Tibial artery (tissue), 4 donors: Measurements from ENCODE around the gene SPG11.

Experiments
- DNase-seq, 2 donors: peaks; one replicate each; pipeline ENCODE4 v3.0.0-alpha.2; 2019
- H3K27ac ChIP-seq, 2 donors: fragments of 200-600 bp; sonication (generic) in 1 of 2; 1 replicate in 1 of 2; 2 replicates in 1 of 2; pipeline ENCODE4 v1.5.1; 2018 to 2019; ENCODE audit warnings: mild to moderate bottlenecking in 1 of 2
- H3K27me3 ChIP-seq, 2 donors: fragments of 200-600 bp; sonication (generic) in 1 of 2; one replicate each; pipeline versions ENCODE4 v1.5.1 to v1.6.0; 2016 to 2019
- H3K36me3 ChIP-seq, 3 donors: fragments of 200-600 bp; sonication (generic) in 2 of 3; one replicate each; pipeline ENCODE4 v1.5.1; 2016 to 2019; ENCODE audit warnings: mild to moderate bottlenecking in 2 of 3
- H3K4me1 ChIP-seq, 4 donors: fragments of 200-600 bp; sonication (generic) in 2 of 4; 1 replicate in 3 of 4; 2 replicates in 1 of 4; pipeline ENCODE4 v1.5.1; 2016 to 2019
- H3K4me3 ChIP-seq, 2 donors: fragments of 200-600 bp; sonication (generic) in 1 of 2; 1 replicate in 1 of 2; 2 replicates in 1 of 2; pipeline ENCODE4 v1.5.1; 2018 to 2019; ENCODE audit warnings: mild to moderate bottlenecking in 2 of 2
- H3K9me3 ChIP-seq, 3 donors: fragments of 200-600 bp; sonication (generic) in 1 of 3; one replicate each; pipeline ENCODE4 v1.5.1; 2016 to 2019
- CTCF ChIP-seq, 2 experiments: fragments of 200-600 bp in 1 of 2; fragments of 450-650 bp in 1 of 2; IDR thresholded peaks; one replicate each; pipeline ENCODE4 v1.5.1; 2017 to 2019; ENCODE audit warnings: antibody characterized with exemption in 2 of 2, mild to moderate bottlenecking in 1 of 2, moderate library complexity in 1 of 2
- intact Hi-C: fragments of 100-400 bp; cut with DNase I; formaldehyde crosslinking; loops from one replicate; pipeline ENCODE4 v1.15.0; 2023; ENCODE audit warnings: low total_unique reads

Gene SPG11

DNA sequence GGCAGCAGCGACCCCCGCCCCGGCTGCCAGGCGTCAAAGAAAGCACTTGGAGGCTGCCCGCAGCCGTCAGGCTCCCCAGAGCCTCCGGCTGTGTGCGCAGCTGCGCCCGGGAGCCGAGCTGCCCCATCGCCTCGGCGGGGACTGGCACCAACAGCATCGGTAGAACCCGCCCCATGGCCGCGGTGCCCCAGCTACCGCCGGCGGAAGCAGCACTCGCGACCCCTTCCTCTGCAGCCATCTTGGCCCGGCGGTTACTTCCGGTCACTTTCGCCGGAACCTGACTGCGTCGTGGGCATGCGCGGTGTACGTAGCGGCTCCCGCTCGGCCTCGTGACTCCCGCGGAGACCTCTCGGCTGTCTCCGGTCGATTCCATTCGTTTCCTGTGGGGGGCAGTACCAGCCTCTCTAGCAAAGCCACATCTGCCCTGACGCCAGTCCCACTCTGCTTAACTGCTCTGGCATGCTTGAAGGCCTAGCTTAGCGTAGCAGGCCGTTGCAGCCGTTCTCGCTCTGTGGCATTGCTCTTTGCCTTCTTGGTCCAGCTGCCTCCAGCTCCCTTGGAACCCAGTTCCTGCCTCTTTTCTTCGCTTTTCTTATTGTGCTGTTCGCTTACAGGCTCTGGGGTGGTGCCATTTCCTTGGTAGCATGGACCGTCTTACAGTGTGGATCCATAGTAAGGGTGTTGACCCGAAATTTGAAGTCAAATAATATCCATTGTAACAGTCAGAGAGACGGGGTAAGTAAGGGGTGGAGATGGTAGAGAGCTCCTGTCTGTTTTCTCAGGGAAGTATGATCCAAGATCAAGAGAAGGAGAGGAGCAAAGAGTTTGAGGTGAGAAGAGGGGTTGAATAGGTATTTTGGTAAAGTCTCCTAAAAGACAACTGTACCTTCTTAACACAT lies at the start of gene SPG11:
SPG11 (minus strand) TSS at position 253 of the 899 bp plus-strand sequence; CDS start at position 238, 15 bp downstream.
- peak; percentile 96 for TF ChIP-seq CTCF (IDR thresholded peaks at IDR 0.05)
- peak; percentile 98 to 99 for DNase-seq
- H3K27ac ChIP-seq = peak within 1 kb of the TSS; percentile 87 to 97
- H3K9me3 ChIP-seq = no peaks in the 10 kb centered on the region
- H3K36me3 ChIP-seq = peaks cover 8 to 12% (median 12%) of the 10 kb centered on the region in 3 donors
- no peaks in the 10 kb centered on the region for H3K27me3 ChIP-seq
- intact Hi-C loops = loop anchor here (5.0 kb wide), 1 partner anchor 74 kb away; the partner anchor contains the start of gene TRIM69
- H3K4me1 ChIP-seq = peaks cover 0 to 15% (median 6%) of the 10 kb centered on the region in 4 donors
- H3K4me3 ChIP-seq = peak within 1 kb of the TSS; percentile 61 to 97

GRCh38 chr15:44712346-44713005 lies 49.0 kb upstream of the SPG11 start:
- Histone ChIP-seq H3K4me1 (peaks cover 0 to 20% (median 6%) of the 10 kb centered on the region in 4 donors), H3K27ac (peak overlapping the region; percentile 97 to 99), H3K4me3 (peak overlapping the region; percentile 86 to 98), H3K27me3 (no peaks in the 10 kb centered on the region), H3K36me3 (peaks cover 24% of the 10 kb centered on the region in 3 donors), H3K9me3 (no peaks in the 10 kb centered on the region)
- peak; percentile 77 to 79 for DNase-seq
- TF ChIP-seq CTCF (IDR thresholded peaks at IDR 0.05) = no peak
- intact Hi-C loops = no loop called here

DNA sequence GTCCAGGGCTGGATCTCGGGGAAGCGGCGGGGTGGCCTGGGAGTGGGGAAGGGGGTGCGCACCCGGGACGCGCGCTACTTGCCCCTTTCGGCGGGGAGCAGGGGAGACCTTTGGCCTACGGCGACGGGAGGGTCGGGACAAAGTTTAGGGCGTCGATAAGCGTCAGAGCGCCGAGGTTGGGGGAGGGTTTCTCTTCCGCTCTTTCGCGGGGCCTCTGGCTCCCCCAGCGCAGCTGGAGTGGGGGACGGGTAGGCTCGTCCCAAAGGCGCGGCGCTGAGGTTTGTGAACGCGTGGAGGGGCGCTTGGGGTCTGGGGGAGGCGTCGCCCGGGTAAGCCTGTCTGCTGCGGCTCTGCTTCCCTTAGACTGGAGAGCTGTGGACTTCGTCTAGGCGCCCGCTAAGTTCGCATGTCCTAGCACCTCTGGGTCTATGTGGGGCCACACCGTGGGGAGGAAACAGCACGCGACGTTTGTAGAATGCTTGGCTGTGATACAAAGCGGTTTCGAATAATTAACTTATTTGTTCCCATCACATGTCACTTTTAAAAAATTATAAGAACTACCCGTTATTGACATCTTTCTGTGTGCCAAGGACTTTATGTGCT lies 48.4 kb upstream of the SPG11 start:
- Histone ChIP-seq H3K4me1 (peaks cover 0 to 20% (median 6%) of the 10 kb centered on the region in 4 donors), H3K4me3 (peak overlapping the region; percentile 86 to 98), H3K36me3 (peaks cover 18% of the 10 kb centered on the region in 3 donors), H3K9me3 (no peaks in the 10 kb centered on the region), H3K27me3 (no peaks in the 10 kb centered on the region), H3K27ac (peak overlapping the region; percentile 97 to 99)
- no peak for TF ChIP-seq CTCF (IDR thresholded peaks at IDR 0.05)
- DNase-seq = peak in 1 of 2 donors; percentile 76
- intact Hi-C loops = loop anchor here (1.0 kb wide), 1 partner anchor 16 kb away; no protein-coding TSS in a partner anchor

DNA sequence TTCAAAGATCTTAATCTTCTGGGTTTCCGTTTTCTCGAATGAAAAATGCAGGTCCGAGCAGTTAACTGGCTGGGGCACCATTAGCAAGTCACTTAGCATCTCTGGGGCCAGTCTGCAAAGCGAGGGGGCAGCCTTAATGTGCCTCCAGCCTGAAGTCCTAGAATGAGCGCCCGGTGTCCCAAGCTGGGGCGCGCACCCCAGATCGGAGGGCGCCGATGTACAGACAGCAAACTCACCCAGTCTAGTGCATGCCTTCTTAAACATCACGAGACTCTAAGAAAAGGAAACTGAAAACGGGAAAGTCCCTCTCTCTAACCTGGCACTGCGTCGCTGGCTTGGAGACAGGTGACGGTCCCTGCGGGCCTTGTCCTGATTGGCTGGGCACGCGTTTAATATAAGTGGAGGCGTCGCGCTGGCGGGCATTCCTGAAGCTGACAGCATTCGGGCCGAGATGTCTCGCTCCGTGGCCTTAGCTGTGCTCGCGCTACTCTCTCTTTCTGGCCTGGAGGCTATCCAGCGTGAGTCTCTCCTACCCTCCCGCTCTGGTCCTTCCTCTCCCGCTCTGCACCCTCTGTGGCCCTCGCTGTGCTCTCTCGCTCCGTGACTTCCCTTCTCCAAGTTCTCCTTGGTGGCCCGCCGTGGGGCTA lies 47.8 kb upstream of the SPG11 start, which contains the start of the genes B2M and PATL2:
B2M (plus strand) TSS at position 422 of the 647 bp plus-strand sequence; CDS start at position 452, 30 bp downstream.
PATL2 (minus strand) TSS at position 228 of the 647 bp plus-strand sequence. CDS start 34,833 bp downstream, outside the sequence.
- intact Hi-C loops = loop anchor here (1.0 kb wide), 1 partner anchor 17 kb away; no protein-coding TSS in a partner anchor
- Histone ChIP-seq H3K4me1 (peaks cover 0 to 20% (median 6%) of the 10 kb centered on the region in 4 donors), H3K36me3 (peaks cover 11 to 12% (median 12%) of the 10 kb centered on the region in 3 donors), H3K27me3 (no peaks in the 10 kb centered on the region), H3K27ac (peak within 1 kb of the TSS; percentile 97 to 99), H3K4me3 (peak within 1 kb of the TSS; percentile 86 to 98), H3K9me3 (no peaks in the 10 kb centered on the region)
- no peak for TF ChIP-seq CTCF (IDR thresholded peaks at IDR 0.05)
- peak; percentile 96 to 98 for DNase-seq
